COLO829 (cell line): ENCODE measurements around the gene ZNF629.

ENCODE experiments used
- DNase-seq: peaks from one replicate; pipeline ENCODE4 v3.0.0; 2012; ENCODE audit warnings: low spot score

The ZNF629 gene

GRCh38 chr16:30767767-30768465 lies 19.1 kb downstream of the ZNF629 start:
- no peak for DNase-seq

GRCh38 chr16:30766933-30767284 lies 20.1 kb downstream of the ZNF629 start:
- DNase-seq, result no peak

GRCh38 chr16:30766206-30766932 lies 20.6 kb downstream of the ZNF629 start:
- no peak for DNase-seq

GRCh38 chr16:30764816-30765465 lies 22.1 kb downstream of the ZNF629 start:
- no peak for DNase-seq

- no peak for DNase-seq
Measured at GRCh38 chr16:30764086-30764485, 22.9 kb downstream of the ZNF629 start.

GRCh38 chr16:30762991-30763725 lies 23.8 kb downstream of the ZNF629 start:
- DNase-seq, result no peak

GRCh38 chr16:30761928-30762902 lies 24.8 kb downstream of the ZNF629 start, which contains the start of the genes CFAP119 and RNF40:
TSS of gene CFAP119 (minus strand) at chr16:30762062. CDS start at chr16:30761748, 314 bp downstream.
TSS of gene RNF40 (plus strand) at chr16:30762322. CDS start at chr16:30762546, 224 bp downstream.
- peak; percentile 100 for DNase-seq

GRCh38 chr16:30761427-30761927 lies 25.5 kb downstream of the ZNF629 start:
- no peak for DNase-seq

GRCh38 chr16:30760577-30761426 lies 26.2 kb downstream of the ZNF629 start:
- no peak for DNase-seq

GRCh38 chr16:30760001-30760559 lies 26.9 kb downstream of the ZNF629 start:
- DNase-seq, result no peak

GRCh38 chr16:30758988-30759491 lies 28.0 kb downstream of the ZNF629 start:
- DNase-seq, result no peak

GRCh38 chr16:30757316-30757715 lies 29.7 kb downstream of the ZNF629 start:
- no peak for DNase-seq

GRCh38 chr16:30756781-30757100 lies 30.3 kb downstream of the ZNF629 start:
- no peak for DNase-seq

GRCh38 chr16:30755955-30756780 lies 30.8 kb downstream of the ZNF629 start:
- no peak for DNase-seq

- no peak for DNase-seq
Measured at GRCh38 chr16:30753596-30753995, 33.4 kb downstream of the ZNF629 start.

- DNase-seq, result no peak
Measured at GRCh38 chr16:30750876-30751465, 36.0 kb downstream of the ZNF629 start.

GRCh38 chr16:30750201-30750600 lies 36.8 kb downstream of the ZNF629 start:
- no peak for DNase-seq
